Measurements from ENCODE around the gene ANO3.

DNA sequence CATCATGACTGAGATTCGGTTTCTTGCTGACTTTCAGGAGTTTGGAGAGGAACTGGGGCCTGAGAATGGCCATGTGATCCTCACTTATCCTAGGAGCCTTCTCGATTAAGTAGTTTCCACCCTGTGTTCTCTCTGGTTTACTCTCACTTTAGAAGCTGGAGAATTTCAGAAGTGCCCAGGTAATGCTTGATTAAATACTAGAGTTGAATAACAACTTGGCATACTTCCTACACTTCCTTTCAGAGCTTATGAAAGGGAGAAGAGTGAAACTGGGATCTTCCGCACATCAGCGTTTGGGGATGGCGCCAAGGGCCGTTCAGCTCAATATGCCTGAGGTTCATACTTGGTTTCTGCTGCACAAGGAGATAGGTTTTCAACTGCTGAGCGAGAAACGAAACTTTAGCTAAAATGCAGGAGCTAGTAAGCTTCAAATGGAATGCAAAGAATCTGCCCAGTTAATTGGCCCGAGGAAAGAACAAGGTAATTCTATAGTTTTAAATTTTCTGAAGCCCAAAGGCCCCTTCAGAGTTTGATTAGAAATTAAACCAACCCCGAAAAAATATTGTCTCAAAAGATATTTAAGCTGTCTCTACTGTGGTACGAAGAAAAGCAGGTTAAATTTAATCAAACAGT, 241.0 kb downstream of the ANO3 start:
- TF ChIP-seq CTCF (conservative IDR thresholded peaks at IDR 0.05) (no peak), EZH2 (IDR thresholded peaks at IDR 0.05; ENCODE audit: low read depth) (no peak)

All from PC-9 (cell line).